ENCODE results near the gene TRIM15. TPM values are rescaled to one million over a fixed set of nuclear protein-coding genes. Genes with fewer than 3 reads are reported as not detected.
"Not testable (repeated sequence)": the region's sequence is repeated elsewhere in the genome, so short reads cannot be mapped to it uniquely, and the experiment has no call there.

TRIM15 gene
- total RNA-seq, 1 donor from 2014 or later: not detected

DNA sequence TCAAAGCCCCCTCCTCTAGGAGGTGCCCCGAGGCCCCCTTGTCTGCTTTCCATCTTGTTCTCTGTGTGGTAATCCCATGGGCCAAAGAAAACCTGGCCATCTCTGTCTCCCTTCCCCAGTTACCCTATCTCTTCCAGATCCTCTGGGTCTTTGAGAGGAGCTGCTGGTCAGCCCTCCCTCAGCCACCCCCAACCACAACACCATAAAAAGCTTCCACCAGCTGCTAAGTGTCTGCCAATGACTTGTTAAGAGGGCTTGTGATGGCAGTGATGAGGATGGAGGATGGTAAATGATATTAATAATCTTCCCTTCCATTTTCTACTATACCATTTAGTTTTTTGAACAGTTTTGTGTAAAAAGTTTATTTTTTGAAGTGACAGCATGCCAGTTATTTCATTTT is 32.6 kb downstream of the TRIM15 start:
- no peak for DNase-seq (ENCODE audit: low spot score)

- no peak for DNase-seq (ENCODE audit: low spot score)
Measured at GRCh38 chr6:30196376-30196775, 33.0 kb downstream of the TRIM15 start.

GRCh38 chr6:30198166-30199084 is 35.1 kb downstream of the TRIM15 start:
- DNase-seq (ENCODE audit: low spot score): no peak

DNA sequence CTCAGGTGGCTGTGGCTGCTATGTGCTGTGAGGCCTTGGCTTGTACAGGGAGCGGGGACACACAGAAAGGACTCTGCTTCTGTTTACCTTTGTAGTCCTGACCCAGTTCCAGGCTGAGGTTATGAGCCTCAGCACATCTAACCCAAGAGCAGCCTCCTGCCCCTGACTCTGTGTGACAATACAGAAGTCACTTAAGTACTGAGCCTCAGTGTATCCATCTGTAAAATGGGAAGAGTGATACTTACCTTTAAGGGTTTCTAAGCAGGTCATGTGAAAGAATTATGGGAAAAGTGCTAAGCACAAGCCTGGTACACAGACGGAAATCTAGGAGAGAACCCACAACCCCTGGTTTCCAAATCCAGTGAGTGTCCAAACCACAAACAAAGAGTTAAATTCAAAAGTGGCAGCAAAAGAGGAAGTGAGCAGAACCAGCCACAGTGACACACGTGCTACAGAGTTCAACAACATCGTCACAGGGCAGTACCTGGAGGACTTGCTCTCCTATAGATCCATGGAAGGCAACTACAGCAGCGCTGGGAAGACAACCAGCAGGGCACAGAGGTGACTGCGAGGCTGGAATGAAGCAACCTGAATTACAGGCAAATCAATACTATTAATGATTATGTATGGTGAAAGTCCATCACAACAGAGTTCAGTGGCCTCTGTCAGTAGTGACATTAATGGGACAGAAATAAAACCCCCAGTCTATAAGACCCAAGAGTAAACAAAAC is 37.4 kb downstream of the TRIM15 start:
- DNase-seq (ENCODE audit: low spot score): no peak

GRCh38 chr6:30202366-30202765 is 39.0 kb downstream of the TRIM15 start:
- DNase-seq (ENCODE audit: low spot score): no peak

GRCh38 chr6:30204116-30204515 is 40.8 kb downstream of the TRIM15 start:
- no peak for DNase-seq (ENCODE audit: low spot score)

GRCh38 chr6:30206152-30206551 is 42.8 kb downstream of the TRIM15 start:
- DNase-seq (ENCODE audit: low spot score): no peak

DNA sequence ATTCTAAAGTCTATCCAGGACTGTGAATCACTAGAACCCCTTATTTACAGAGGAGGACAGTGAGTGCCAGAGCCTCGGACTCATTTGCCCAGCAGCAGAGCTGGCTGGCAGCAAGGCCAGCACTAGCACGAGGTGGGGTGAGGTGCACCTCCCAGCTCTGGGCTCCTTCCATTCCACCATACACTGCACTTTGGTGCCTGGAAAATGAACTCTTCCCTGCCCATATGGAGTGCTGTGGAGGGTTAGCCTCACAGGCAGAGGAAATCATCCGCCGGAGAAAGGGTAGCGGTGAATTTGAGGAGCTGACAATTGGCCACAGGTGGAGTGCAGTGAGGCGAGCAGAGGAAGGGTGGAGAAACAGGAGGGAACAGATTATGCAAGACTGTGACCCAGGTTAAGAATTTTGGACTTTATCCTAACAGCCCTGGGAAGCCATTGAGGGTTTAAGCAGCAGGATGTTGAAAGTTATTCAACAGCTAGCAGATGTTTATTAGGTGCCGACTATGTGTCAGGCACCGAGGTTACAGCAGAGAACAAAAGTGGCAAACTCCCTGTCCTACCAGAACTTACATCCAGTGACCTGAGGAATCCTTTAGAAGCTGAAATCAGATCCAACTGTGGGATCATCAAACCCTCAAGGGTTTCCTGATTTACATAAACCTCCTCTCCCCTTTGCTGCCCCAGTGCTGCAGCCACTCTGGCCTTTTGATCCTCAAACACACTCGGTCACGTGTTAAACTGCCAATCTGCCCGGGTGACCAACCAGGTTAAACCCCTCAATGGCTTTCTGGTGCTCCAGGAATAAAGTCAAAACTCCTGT is 43.7 kb downstream of the TRIM15 start:
- DNase-seq (ENCODE audit: low spot score): no peak

- no peak for DNase-seq (ENCODE audit: low spot score)
Measured at GRCh38 chr6:30207619-30208295, 44.4 kb downstream of the TRIM15 start.

GRCh38 chr6:30211306-30211705 is 48.0 kb downstream of the TRIM15 start:
- no peak for DNase-seq (ENCODE audit: low spot score)

- DNase-seq (ENCODE audit: low spot score): no peak
Measured at GRCh38 chr6:30211899-30212298, 48.6 kb downstream of the TRIM15 start.

- peak; percentile 99 for DNase-seq (ENCODE audit: low spot score)
Measured at GRCh38 chr6:30212865-30213666, 49.7 kb downstream of the TRIM15 start, which contains the start of gene TRIM26. Gene TRIM26, minus strand, starts transcription at chr6:30213406. Its CDS starts 14,303 bp downstream, at chr6:30199103.

DNA sequence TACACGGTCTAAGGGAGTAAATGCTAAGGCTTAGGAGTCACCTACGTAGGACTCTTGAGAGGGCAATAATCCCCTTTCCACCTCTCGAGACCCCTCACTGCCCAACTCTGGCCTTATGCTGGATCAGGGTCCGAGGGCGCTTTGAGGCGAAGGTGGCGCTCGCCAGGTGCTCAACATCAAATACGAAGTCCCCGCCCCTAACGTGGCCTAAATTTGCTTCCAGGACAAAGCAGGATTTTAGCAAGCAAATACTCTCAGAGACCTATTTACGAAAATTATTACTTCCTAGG is 50.3 kb downstream of the TRIM15 start:
- no peak for DNase-seq (ENCODE audit: low spot score)

- DNase-seq (ENCODE audit: low spot score): peak; percentile 94
Measured at GRCh38 chr6:30213957-30214656, 50.8 kb downstream of the TRIM15 start.

DNA sequence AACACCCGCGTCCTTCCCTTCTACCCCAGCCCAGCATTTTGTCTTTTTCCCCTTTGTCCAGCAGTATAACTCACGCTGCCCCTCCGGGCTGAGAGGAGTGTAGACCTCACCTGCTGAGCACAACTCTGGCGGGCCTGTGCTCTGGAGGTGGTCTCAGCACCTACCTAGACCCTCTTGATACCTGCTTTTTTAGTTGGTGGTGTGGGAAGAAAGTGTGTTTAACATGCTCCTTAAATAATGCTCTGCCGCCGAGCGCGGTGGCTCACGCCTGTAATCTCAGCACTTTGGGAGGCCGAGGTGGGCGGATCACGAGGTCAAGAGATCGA is 51.3 kb downstream of the TRIM15 start:
- DNase-seq (ENCODE audit: low spot score): no peak

- DNase-seq (ENCODE audit: low spot score): no peak
Measured at GRCh38 chr6:30216096-30216495, 52.8 kb downstream of the TRIM15 start.

GRCh38 chr6:30219244-30219643 is 55.9 kb downstream of the TRIM15 start:
- DNase-seq (ENCODE audit: low spot score): no peak

GRCh38 chr6:30221395-30221794 is 58.0 kb downstream of the TRIM15 start:
- not testable (repeated sequence) for DNase-seq (ENCODE audit: low spot score)

GRCh38 chr6:30221956-30222355 is 58.6 kb downstream of the TRIM15 start:
- DNase-seq (ENCODE audit: low spot score): not testable (repeated sequence)
